Fibroblast of the aortic adventitia (primary cell): ENCODE measurements around the gene NAA10. TPM values are rescaled to one million over a fixed set of nuclear protein-coding genes. Genes with fewer than 3 reads are reported as not detected.

ENCODE experiments used
- DNase-seq: peaks from one replicate; pipeline ENCODE4 v3.0.0-alpha.2; 2010; ENCODE audit warnings: low read depth
- H3K4me3 ChIP-seq: 2 replicates; pipeline ENCODE4 v1.5.1; 2011; ENCODE audit warnings: low read depth, mild to moderate bottlenecking, control low read depth, low read length, moderate library complexity
- total RNA-seq: library from RNA; depleted of rRNA; stranded (reverse); fragments of >200 nt; gene quantifications from 2 replicates; pipeline ENCODE4 v1.2.3, GENCODE V29; 2012; ENCODE audit warnings: low replicate concordance
- TF ChIP-seq, protein P1 (sequence below): IDR thresholded peaks from 2 replicates; pipeline ENCODE4 v1.5.1; 2011; ENCODE audit warnings: mild to moderate bottlenecking, low read length, control low read depth, inconsistent platforms; ENCODE audit not compliant: insufficient read depth

NAA10 gene
- total RNA-seq, 1 donor, result 84.7 TPM

DNA sequence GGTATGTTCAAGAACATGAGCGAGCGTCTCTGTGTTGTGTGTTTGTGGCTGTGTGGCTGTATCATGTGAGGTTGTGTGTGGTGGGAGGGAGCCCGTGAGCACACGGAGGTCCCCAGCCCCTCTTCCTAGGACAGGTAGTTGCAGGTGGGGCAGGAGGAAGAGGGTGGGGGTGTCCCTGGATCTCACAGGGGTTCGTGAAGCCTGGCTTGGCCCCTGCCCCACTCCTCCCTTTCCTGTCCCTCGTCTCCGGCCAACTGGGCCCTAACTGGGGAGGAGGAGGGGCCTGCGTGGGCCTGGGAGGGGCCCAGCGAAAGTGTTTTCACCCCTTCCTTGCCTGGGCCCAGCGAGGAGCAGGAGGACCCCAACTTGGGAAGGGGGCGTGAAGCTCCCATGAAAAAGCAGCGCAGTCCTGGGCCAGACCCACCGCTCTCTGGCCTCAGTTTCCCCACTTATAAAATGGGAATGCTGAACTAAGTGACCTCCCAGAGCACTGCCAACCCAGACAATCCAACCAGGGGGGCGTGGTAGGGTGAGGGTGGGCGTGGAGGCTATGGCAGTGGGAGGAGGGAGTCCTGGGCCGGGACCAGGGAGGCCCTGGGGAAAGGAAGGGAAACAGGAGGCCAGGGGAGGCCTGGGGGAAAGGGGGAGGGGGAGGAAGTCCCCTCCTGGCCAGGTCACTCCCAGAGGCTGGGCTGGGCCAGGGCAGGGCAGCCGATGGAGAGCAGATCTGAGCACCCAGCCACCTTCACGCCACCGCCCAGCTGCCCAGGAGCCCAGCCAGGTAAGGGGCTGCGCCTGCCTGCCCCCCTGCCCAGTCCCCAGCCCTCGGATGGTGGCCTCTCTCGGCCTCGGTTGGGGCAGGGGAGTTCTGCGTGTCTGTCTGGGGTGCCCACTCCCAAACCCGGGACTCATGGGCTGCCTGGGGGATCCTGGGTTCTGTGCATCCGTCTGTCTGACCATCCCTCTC, 30.6 kb downstream of the NAA10 start, which contains the start of gene AVPR2:
TSS of gene AVPR2 (plus strand) at position 683 of the 967 bp plus-strand sequence. CDS start 473 bp downstream, outside the sequence.
- DNase-seq, result no peak
- no peak within 1 kb of the TSS for H3K4me3 ChIP-seq
- TF ChIP-seq, protein P1, sequence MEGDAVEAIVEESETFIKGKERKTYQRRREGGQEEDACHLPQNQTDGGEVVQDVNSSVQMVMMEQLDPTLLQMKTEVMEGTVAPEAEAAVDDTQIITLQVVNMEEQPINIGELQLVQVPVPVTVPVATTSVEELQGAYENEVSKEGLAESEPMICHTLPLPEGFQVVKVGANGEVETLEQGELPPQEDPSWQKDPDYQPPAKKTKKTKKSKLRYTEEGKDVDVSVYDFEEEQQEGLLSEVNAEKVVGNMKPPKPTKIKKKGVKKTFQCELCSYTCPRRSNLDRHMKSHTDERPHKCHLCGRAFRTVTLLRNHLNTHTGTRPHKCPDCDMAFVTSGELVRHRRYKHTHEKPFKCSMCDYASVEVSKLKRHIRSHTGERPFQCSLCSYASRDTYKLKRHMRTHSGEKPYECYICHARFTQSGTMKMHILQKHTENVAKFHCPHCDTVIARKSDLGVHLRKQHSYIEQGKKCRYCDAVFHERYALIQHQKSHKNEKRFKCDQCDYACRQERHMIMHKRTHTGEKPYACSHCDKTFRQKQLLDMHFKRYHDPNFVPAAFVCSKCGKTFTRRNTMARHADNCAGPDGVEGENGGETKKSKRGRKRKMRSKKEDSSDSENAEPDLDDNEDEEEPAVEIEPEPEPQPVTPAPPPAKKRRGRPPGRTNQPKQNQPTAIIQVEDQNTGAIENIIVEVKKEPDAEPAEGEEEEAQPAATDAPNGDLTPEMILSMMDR, result no peak

DNA sequence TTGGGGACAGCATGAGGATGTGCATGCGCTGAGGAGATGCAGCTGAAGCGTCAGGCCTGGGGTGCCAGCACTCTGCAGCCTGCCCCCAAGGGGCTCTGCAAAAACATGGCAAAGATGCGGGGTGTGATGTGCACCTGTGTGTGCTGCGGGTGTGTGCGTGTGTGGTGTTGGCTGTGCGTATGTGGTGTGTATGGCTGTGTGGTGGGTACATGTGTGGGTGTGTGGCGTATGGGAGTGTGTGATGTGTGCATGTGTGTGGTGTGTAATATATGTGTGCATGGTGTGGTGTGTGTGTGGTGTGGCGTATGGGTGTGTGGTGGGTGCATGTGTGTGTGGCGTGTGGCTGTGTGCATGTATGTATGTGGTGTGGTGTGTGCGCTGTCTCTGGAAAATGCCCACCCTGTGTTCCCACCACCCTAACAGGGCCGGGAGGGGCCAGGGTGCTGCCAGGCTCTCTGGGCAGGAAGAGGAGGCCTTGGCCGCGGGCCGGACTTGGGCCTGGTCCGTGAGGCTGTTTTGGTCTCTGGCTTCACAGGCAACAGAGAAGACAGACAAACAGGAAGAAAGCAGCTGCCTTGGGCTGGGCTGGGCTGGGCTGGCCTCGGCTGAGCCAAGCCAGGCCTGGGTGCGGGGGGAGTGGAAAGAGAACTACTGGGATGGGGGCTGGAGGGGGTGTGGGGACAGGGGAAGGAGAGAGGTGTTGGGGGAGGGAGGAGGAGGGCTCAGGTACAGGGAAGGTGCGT, 31.4 kb downstream of the NAA10 start:
- TF ChIP-seq, protein P1, result no peak

DNA sequence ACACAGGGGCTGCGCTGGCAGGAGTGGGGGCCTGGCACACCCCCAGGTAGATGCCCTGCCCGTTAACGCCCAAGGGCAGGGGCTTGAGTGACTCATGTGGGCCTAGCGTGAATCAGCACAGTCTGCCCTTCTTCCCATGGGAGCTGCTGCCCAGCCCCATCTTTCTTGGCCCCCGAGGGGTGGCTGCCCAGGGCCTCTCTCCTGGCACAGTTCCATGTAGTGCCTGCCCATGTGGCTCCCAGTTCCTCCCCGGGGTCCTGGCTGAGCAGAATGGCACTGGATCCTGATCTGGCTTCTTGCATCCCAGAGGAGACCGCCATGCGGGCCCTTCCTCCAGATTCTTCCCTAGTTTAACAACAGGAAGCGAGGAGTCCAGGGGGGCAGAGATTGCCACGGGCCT, 32.5 kb downstream of the NAA10 start:
- no peak overlapping the region for H3K4me3 ChIP-seq
- DNase-seq, result no peak
- TF ChIP-seq, protein P1, result no peak

More for the DNA sequence above, 31.4 kb downstream of the NAA10 start:
- no peak for DNase-seq
- H3K4me3 ChIP-seq, result no peak overlapping the region

DNA sequence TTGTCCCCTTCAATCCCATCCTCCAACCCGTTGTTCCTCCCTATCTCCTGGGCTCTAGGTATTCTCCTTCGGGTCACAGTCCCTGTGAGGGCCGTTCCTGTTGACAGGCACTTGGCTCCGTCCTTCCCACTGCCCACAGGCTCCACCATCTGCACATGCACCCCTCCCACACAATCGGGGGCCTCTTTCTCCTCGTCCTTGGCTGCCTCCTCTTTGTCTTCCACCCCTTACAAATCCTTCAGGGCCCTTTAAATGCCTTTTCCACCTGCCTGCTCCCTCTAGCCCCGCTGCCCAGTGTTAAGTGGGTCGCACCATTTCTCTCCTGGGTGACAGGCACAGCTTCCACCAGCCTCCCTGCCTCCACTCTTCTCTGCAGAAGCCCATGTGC, 33.1 kb downstream of the NAA10 start:
- TF ChIP-seq, protein P1, result no peak
- no peak for DNase-seq
- H3K4me3 ChIP-seq, result no peak overlapping the region

DNA sequence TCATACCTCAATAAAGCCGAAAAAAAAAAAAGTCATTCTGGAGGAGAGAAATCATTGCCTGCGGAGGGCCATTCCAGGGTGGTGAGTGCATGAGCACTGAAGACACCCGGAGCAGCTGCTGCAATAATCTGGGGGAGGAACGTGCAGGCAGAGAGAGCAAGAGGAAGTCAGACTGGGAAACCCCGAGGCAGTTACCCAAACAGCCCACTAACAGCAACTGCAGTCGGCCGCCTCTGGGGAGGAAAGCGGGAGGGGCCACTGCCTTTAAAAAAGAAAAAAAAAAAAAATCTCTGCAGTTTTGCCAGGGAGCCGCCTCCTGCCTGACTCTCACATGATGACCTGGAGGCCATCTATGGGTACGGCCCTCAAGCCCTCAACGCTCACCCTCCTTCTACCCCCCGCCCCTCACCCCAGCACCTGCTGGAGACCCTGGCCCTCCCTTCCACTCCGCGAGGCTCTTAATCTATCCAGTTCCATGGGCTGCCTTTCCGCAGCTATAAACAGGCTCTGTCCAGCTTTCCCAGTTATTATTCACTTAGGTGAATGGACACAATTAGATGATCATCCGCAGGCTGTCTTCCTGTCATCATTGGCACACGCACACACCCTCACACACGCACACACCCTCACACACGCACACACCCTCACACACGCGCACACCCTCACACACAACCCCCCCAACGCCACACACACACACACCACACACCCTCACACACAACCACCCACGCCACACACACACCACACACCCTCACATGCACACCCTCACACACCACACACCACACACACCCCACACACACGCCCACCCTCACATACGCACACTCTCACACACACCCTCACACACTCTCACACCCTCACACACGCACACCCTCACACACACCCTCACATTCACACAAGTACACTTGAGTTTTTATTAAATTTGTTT, 33.7 kb downstream of the NAA10 start:
- DNase-seq, result peak; percentile 75
- H3K4me3 ChIP-seq, result no peak overlapping the region
- TF ChIP-seq, protein P1, result no peak

DNA sequence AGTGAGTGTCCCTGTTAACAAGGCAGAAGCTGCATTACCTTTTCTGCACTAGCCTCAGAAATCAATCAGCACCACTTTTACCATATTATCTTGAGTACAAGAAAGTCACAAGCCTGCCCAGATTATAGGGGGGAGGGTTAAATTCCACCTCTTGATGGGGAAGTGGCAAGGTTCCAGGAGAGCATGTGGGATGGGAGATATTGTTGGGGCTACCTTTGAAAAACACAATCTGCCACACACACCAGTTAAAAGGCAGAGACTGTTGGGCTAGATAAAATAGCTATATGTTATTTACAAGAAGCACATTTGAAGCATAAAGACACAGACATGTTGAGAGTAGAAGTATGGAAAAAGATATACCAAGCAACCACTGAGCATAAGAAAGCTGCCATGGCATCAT, 36.9 kb downstream of the NAA10 start:
- TF ChIP-seq, protein P1, result no peak

More for the DNA sequence above, 36.9 kb downstream of the NAA10 start:
- H3K4me3 ChIP-seq, result no peak overlapping the region
- DNase-seq, result no peak
